ENCODE measurements around the gene RALGAPA2. TPM values are rescaled to one million over a fixed set of nuclear protein-coding genes. Genes with fewer than 3 reads are reported as not detected.

The RALGAPA2 gene
- total and polyA plus RNA-seq, 2 experiments from 2014 or later: 1.3 to 2.6 TPM

- TF ChIP-seq EZH2phosphoT487 (IDR thresholded peaks at IDR 0.05; ENCODE audit: insufficient read depth, low read depth) (no peak), EZH2 (IDR thresholded peaks at IDR 0.05; ENCODE audit: insufficient read depth, poor library complexity, severe bottlenecking) (no peak)
- no peaks in the 10 kb centered on the region for H3F3A ChIP-seq (ENCODE audit: insufficient read depth)
- H3K27ac ChIP-seq: no peak overlapping the region
- in situ Hi-C loops (cut with MboI): no loop called here
- no peak overlapping the region for H3K4me2 ChIP-seq (ENCODE audit: unreplicated experiment)
- H4K20me1 ChIP-seq (ENCODE audit: insufficient read depth): no peaks in the 10 kb centered on the region
- WGBS, 2 experiments (ENCODE audit: low coverage in 1 of 2, low lambda C conversion rate in 2 of 2, missing lambda C conversion rate in 2 of 2): 10 to 12% methylated on average over 15 of the region's 15 CpGs
- H3K27me3 ChIP-seq (replicated peaks; ENCODE audit: insufficient read depth): no peaks in the 10 kb centered on the region
- no peak for DNase-seq
- no peak overlapping the region for H3K4me3 ChIP-seq
- no peaks in the 10 kb centered on the region for H3K4me1 ChIP-seq (ENCODE audit: insufficient read depth)
- no peak overlapping the region for H2AFZ ChIP-seq
- H3K36me3 ChIP-seq (ENCODE audit: low read depth): no peaks in the 10 kb centered on the region
- no peaks in the 10 kb centered on the region for H3K9me2 ChIP-seq (ENCODE audit: insufficient read depth)
- no peak overlapping the region for H3K9ac ChIP-seq
- H3K79me2 ChIP-seq (ENCODE audit: insufficient read depth): no peaks in the 10 kb centered on the region
- no peaks in the 10 kb centered on the region for H3K9me3 ChIP-seq (ENCODE audit: low read depth)
These were observed 31.2 kb upstream of the RALGAPA2 start for GRCh38 chr20:20743511-20744169.

DNA sequence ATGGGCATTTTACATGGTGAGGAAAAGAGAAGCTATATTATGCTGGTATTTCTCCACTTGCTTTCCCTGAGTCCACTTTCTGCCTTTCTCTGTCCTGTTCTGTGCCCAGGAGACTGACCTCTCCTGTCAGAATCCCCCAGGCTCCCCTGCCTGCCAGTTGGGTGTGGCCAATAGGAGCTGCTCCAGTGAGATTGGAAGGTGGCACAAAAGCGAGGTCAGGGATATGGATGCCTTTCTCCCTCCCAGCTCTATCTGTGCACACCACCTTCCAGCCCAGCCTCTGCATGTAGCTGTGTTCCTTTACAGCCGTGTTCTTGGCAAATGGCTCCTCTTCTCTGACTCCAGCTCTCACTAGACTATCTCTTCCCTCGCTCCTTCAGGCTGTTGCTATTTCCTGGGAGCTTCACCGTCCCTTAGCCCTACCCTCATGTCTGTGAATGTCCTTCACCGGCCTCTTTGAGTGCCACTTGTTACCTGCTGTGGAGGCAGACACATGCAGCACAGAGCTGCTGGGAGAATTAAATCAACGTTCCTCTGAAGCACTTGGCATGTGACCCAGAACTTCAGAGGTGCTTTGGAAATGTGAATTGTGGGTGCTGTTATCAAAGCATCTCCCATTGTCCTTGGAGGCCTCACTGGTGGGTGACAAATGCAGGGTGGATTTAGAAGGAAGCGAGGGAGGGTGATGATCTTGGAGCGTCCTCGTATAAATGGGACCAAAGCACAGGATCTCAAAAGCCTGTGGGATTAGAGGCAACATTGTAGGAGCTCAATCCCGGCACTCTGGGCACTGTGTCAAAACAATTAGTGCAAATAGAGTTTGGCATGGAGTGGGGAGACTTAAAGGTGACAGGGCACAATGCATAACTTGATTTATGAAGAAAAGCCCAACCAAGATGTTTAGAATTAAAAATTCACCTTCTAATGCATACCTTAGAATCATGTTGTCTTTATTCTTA, 28.9 kb upstream of the RALGAPA2 start:
- H3K9me3 ChIP-seq (ENCODE audit: low read depth): no peaks in the 10 kb centered on the region
- TF ChIP-seq EZH2phosphoT487 (IDR thresholded peaks at IDR 0.05; ENCODE audit: insufficient read depth, low read depth): no peak
- TF ChIP-seq EZH2 (IDR thresholded peaks at IDR 0.05; ENCODE audit: insufficient read depth, poor library complexity, severe bottlenecking): no peak
- no peaks in the 10 kb centered on the region for H3K36me3 ChIP-seq (ENCODE audit: low read depth)
- no peaks in the 10 kb centered on the region for H4K20me1 ChIP-seq (ENCODE audit: insufficient read depth)
- no peak overlapping the region for H3K4me2 ChIP-seq (ENCODE audit: unreplicated experiment)
- H3K27ac ChIP-seq: no peak overlapping the region
- no peak overlapping the region for H3K4me3 ChIP-seq
- H3K9ac ChIP-seq: no peak overlapping the region
- in situ Hi-C loops (cut with MboI): no loop called here
- no peaks in the 10 kb centered on the region for H3K27me3 ChIP-seq (replicated peaks; ENCODE audit: insufficient read depth)
- H2AFZ ChIP-seq: no peak overlapping the region
- H3K9me2 ChIP-seq (ENCODE audit: insufficient read depth): no peaks in the 10 kb centered on the region
- no peaks in the 10 kb centered on the region for H3K4me1 ChIP-seq (ENCODE audit: insufficient read depth)
- DNase-seq: no peak
- H3F3A ChIP-seq (ENCODE audit: insufficient read depth): no peaks in the 10 kb centered on the region
- no peaks in the 10 kb centered on the region for H3K79me2 ChIP-seq (ENCODE audit: insufficient read depth)
- 34 to 37% methylated on average over 10 of the region's 10 CpGs for WGBS, 2 experiments (ENCODE audit: low coverage in 1 of 2, low lambda C conversion rate in 2 of 2, missing lambda C conversion rate in 2 of 2)

- no peak overlapping the region for H3K9ac ChIP-seq
- H3K36me3 ChIP-seq (ENCODE audit: low read depth): no peaks in the 10 kb centered on the region
- WGBS, 2 experiments (ENCODE audit: low coverage in 1 of 2, low lambda C conversion rate in 2 of 2, missing lambda C conversion rate in 2 of 2): 39 to 40% methylated on average over 4 of the region's 4 CpGs
- H3K27ac ChIP-seq: no peak overlapping the region
- no peak overlapping the region for H3K4me2 ChIP-seq (ENCODE audit: unreplicated experiment)
- no peaks in the 10 kb centered on the region for H3K9me2 ChIP-seq (ENCODE audit: insufficient read depth)
- no peaks in the 10 kb centered on the region for H3F3A ChIP-seq (ENCODE audit: insufficient read depth)
- in situ Hi-C loops (cut with MboI): no loop called here
- no peaks in the 10 kb centered on the region for H3K9me3 ChIP-seq (ENCODE audit: low read depth)
- no peak for DNase-seq
- no peak overlapping the region for H2AFZ ChIP-seq
- no peaks in the 10 kb centered on the region for H3K79me2 ChIP-seq (ENCODE audit: insufficient read depth)
- no peak overlapping the region for H3K4me3 ChIP-seq
- H3K27me3 ChIP-seq (replicated peaks; ENCODE audit: insufficient read depth): no peaks in the 10 kb centered on the region
- no peaks in the 10 kb centered on the region for H4K20me1 ChIP-seq (ENCODE audit: insufficient read depth)
- TF ChIP-seq EZH2phosphoT487 (IDR thresholded peaks at IDR 0.05; ENCODE audit: insufficient read depth, low read depth) (no peak), EZH2 (IDR thresholded peaks at IDR 0.05; ENCODE audit: insufficient read depth, poor library complexity, severe bottlenecking) (no peak)
- H3K4me1 ChIP-seq (ENCODE audit: insufficient read depth): no peaks in the 10 kb centered on the region
These were observed 28.1 kb upstream of the RALGAPA2 start for GRCh38 chr20:20740541-20740940.

DNA sequence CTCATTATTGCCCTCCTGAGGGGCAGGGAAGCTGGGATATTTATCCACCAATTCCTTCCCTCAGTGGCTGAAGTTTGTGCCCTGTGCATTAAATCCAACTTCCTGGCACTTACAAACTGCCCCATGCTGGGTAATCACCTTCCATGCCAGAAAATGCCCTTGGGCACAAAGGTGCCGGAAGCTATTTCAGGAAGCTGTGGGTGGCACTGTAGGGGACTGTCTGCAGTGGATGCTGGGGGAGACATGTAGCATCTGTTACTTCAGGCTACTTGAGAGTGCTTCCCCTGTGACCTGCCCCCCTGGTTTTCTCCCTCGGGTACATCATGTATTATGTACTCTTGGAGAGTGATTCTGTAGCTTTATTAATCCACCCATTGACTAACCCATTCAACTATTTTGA, 24.7 kb upstream of the RALGAPA2 start:
- Histone ChIP-seq H3K4me1 (ENCODE audit: insufficient read depth) (no peaks in the 10 kb centered on the region), H2AFZ (no peak overlapping the region), H3K4me3 (no peak overlapping the region), H3K27me3 (replicated peaks; ENCODE audit: insufficient read depth) (no peaks in the 10 kb centered on the region), H3F3A (ENCODE audit: insufficient read depth) (no peaks in the 10 kb centered on the region), H4K20me1 (ENCODE audit: insufficient read depth) (no peaks in the 10 kb centered on the region), H3K27ac (no peak overlapping the region), H3K9ac (no peak overlapping the region), H3K9me2 (ENCODE audit: insufficient read depth) (no peaks in the 10 kb centered on the region), H3K4me2 (ENCODE audit: unreplicated experiment) (no peak overlapping the region), H3K9me3 (ENCODE audit: low read depth) (no peaks in the 10 kb centered on the region), H3K79me2 (ENCODE audit: insufficient read depth) (no peaks in the 10 kb centered on the region), H3K36me3 (ENCODE audit: low read depth) (no peaks in the 10 kb centered on the region)
- DNase-seq: no peak
- 37 to 43% methylated on average over 2 of the region's 2 CpGs for WGBS, 2 experiments (ENCODE audit: low coverage in 1 of 2, low lambda C conversion rate in 2 of 2, missing lambda C conversion rate in 2 of 2)
- in situ Hi-C loops (cut with MboI): no loop called here
- TF ChIP-seq EZH2phosphoT487 (IDR thresholded peaks at IDR 0.05; ENCODE audit: insufficient read depth, low read depth) (no peak), EZH2 (IDR thresholded peaks at IDR 0.05; ENCODE audit: insufficient read depth, poor library complexity, severe bottlenecking) (no peak)

All from GM23248 (cell line).